IPS-20b (cell line): ENCODE results near the gene CDH18.

Experiments used
- H3K27ac ChIP-seq: one replicate; pipeline ENCODE4 v1.5.1; 2013; ENCODE audit warnings: low read length
- H3K27me3 ChIP-seq: 2 replicates; pipeline ENCODE4 v1.6.1; 2013; ENCODE audit warnings: mild to moderate bottlenecking, low read length, inconsistent platforms; ENCODE audit not compliant: insufficient read depth
- H3K36me3 ChIP-seq: 2 replicates; pipeline ENCODE4 v1.6.1; 2013; ENCODE audit warnings: low read depth, mild to moderate bottlenecking, inconsistent platforms, low read length, moderate library complexity; ENCODE audit not compliant: insufficient read depth
- H3K4me1 ChIP-seq: 2 replicates; pipeline ENCODE4 v1.6.1; 2013; ENCODE audit warnings: mild to moderate bottlenecking, control low read depth, inconsistent platforms, low read length, moderate library complexity; ENCODE audit not compliant: insufficient read depth
- H3K4me3 ChIP-seq: 2 replicates; pipeline ENCODE4 v1.5.1; 2013; ENCODE audit warnings: mild to moderate bottlenecking, low read length, inconsistent platforms
- H3K9ac ChIP-seq: 2 replicates; pipeline ENCODE4 v1.6.1; 2013; ENCODE audit warnings: low read depth, mild to moderate bottlenecking, inconsistent platforms, low read length, moderate library complexity
- H3K9me3 ChIP-seq: 2 replicates; pipeline ENCODE4 v1.6.1; 2013; ENCODE audit warnings: mild to moderate bottlenecking, low read depth, low read length, inconsistent platforms; ENCODE audit not compliant: insufficient read depth

Gene CDH18

GRCh38 chr5:19498852-19499251 is 489.1 kb downstream of the CDH18 start:
- no peaks in the 10 kb centered on the region for H3K36me3 ChIP-seq
- H3K9me3 ChIP-seq = no peaks in the 10 kb centered on the region
- no peak overlapping the region for H3K9ac ChIP-seq
- H3K4me3 ChIP-seq = no peak overlapping the region
- H3K27me3 ChIP-seq = no peaks in the 10 kb centered on the region
- no peaks in the 10 kb centered on the region for H3K4me1 ChIP-seq
- no peak overlapping the region for H3K27ac ChIP-seq

DNA sequence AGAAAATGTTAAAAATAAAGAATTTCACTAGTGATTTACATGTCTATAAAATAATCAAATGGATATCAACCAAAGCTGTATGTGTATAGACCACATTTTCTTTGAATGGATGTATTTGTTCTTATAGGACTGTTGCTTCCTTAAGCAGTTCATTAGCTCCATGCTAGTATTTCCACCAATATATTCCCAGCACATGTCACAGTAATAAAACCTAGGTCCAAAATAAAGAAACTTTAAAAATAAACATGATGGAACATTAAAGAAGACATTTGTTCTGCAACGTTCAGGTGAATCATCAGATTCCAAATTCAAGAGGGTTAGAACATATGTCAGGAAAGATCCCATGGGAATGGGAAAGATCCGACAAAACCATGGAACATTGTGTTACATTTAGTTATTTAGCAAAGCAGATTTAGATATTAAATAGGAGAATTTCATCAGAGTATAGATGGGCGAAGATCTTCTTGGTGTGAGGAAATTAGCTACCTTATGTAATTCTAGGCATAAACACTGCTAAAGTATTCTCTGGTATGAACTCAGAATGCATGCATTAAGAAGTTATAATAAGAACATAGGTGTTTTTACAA is 490.7 kb downstream of the CDH18 start:
- H3K4me1 ChIP-seq = no peaks in the 10 kb centered on the region
- no peaks in the 10 kb centered on the region for H3K9me3 ChIP-seq
- H3K4me3 ChIP-seq = no peak overlapping the region
- no peaks in the 10 kb centered on the region for H3K27me3 ChIP-seq
- no peaks in the 10 kb centered on the region for H3K36me3 ChIP-seq
- H3K9ac ChIP-seq = no peak overlapping the region
- no peak overlapping the region for H3K27ac ChIP-seq

- H3K27ac ChIP-seq = no peak overlapping the region
- no peaks in the 10 kb centered on the region for H3K27me3 ChIP-seq
- peaks cover 2% of the 10 kb centered on the region; the same call in 1 of the 2 replicates for H3K4me1 ChIP-seq
- no peak overlapping the region for H3K9ac ChIP-seq
- no peaks in the 10 kb centered on the region for H3K9me3 ChIP-seq
- no peaks in the 10 kb centered on the region for H3K36me3 ChIP-seq
- H3K4me3 ChIP-seq = no peak overlapping the region
These were observed 491.9 kb downstream of the CDH18 start for GRCh38 chr5:19496056-19496455.

DNA sequence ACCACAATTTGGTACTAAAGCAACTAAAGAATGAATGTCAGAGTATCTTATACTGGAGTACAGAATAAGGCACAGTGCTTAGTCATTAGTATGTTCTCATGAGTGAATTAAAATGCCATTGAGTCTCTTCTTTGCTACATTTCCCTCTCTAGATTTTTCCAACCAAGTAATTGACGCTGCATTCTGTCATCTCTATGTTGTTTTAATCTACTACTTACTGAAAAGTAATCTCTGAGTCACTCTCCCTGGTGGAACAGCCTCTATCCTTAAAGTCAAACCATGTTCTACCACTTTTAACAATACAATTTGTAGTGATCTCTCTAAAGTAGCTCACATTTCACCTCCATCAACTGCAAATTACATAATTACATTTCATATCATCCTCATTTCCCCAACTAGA is 495.1 kb downstream of the CDH18 start:
- Histone ChIP-seq H3K9me3 (no peaks in the 10 kb centered on the region), H3K4me1 (peaks cover 3% of the 10 kb centered on the region; the same call in 1 of the 2 replicates), H3K4me3 (no peak overlapping the region), H3K9ac (no peak overlapping the region), H3K27ac (no peak overlapping the region), H3K36me3 (no peaks in the 10 kb centered on the region), H3K27me3 (no peaks in the 10 kb centered on the region)

DNA sequence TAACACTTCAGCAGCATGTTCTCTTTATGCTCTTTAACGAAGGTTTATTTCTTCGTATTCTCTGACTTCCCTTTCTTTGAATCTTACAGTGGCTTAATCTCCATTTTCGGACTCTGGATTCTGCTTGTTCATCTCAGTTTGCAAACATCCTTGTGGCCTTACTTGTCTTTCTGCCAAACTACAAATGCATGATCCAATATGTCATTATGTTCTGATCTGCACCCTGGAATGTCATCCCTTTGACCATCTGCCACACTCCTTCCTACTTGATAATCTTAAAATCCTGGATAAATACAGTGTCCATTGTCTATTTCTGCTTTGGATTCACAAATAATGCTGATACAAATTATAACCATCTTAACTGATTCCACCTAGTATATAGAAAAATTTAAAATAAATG is 499.2 kb downstream of the CDH18 start:
- H3K4me3 ChIP-seq = no peak overlapping the region

GRCh38 chr5:19487480-19487879 is 500.5 kb downstream of the CDH18 start:
- H3K9ac ChIP-seq = no peak overlapping the region

More for the DNA sequence above, 499.2 kb downstream of the CDH18 start:
- Histone ChIP-seq H3K27me3 (no peaks in the 10 kb centered on the region), H3K36me3 (no peaks in the 10 kb centered on the region), H3K4me1 (peaks cover 3% of the 10 kb centered on the region; the same call in 1 of the 2 replicates), H3K27ac (no peak overlapping the region), H3K9ac (no peak overlapping the region), H3K9me3 (no peaks in the 10 kb centered on the region)

GRCh38 chr5:19479562-19479961 is 508.4 kb downstream of the CDH18 start:
- no peak overlapping the region for H3K9ac ChIP-seq
- H3K27me3 ChIP-seq = no peaks in the 10 kb centered on the region
- H3K36me3 ChIP-seq = no peaks in the 10 kb centered on the region
- peaks cover 3% of the 10 kb centered on the region; the same call in 1 of the 2 replicates for H3K4me1 ChIP-seq
- no peak overlapping the region for H3K27ac ChIP-seq
- no peaks in the 10 kb centered on the region for H3K9me3 ChIP-seq
- H3K4me3 ChIP-seq = no peak overlapping the region

More at GRCh38 chr5:19487480-19487879, 500.5 kb downstream of the CDH18 start:
- H3K27ac ChIP-seq = no peak overlapping the region
- H3K9me3 ChIP-seq = no peaks in the 10 kb centered on the region
- no peaks in the 10 kb centered on the region for H3K27me3 ChIP-seq
- no peaks in the 10 kb centered on the region for H3K36me3 ChIP-seq
- peaks cover 3% of the 10 kb centered on the region; the same call in 1 of the 2 replicates for H3K4me1 ChIP-seq
- H3K4me3 ChIP-seq = no peak overlapping the region

- Histone ChIP-seq H3K4me3 (no peak overlapping the region), H3K27ac (no peak overlapping the region), H3K27me3 (no peaks in the 10 kb centered on the region), H3K36me3 (no peaks in the 10 kb centered on the region), H3K4me1 (no peaks in the 10 kb centered on the region), H3K9ac (no peak overlapping the region), H3K9me3 (no peaks in the 10 kb centered on the region)
These were observed 526.0 kb downstream of the CDH18 start for GRCh38 chr5:19462019-19462418.

GRCh38 chr5:19424506-19424905 is 563.5 kb downstream of the CDH18 start:
- H3K27ac ChIP-seq = no peak overlapping the region
- no peaks in the 10 kb centered on the region for H3K36me3 ChIP-seq
- no peak overlapping the region for H3K4me3 ChIP-seq
- no peaks in the 10 kb centered on the region for H3K9me3 ChIP-seq
- no peaks in the 10 kb centered on the region for H3K4me1 ChIP-seq
- H3K27me3 ChIP-seq = no peaks in the 10 kb centered on the region
- H3K9ac ChIP-seq = no peak overlapping the region
